Measurements from ENCODE around the gene KIAA0513. TPM values are rescaled to one million over a fixed set of nuclear protein-coding genes. Genes with fewer than 3 reads are reported as not detected.

The KIAA0513 gene
- total and polyA plus RNA-seq, 2 of the 13 experiments (the other 11 are each of a cell fraction or from before 2014, with no cell fraction given): 1.8 TPM

DNA sequence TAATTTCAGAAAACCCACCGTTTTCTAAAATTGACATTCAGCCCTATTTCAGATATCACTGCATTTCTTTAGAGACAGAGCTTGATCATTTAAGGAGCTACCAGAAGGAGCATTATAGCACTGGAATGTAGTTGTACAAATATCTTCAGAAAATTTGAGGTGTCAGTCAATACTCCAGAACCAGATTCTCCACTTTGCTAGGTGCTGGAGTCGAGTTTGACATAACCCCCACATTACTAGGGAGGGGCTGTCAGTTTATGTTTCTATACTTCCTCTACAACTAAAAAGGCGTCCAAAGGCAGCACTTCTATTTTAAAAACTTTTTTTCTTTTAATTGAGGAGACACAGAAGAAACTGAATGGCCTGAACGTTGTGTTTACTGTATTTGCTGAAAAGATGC, 892 bp upstream of the KIAA0513 start:
- Histone ChIP-seq H3K9ac (ENCODE audit: insufficient read depth, low read depth, low read length) (peak overlapping the region; percentile 72), H3K27me3 (ENCODE audit: control insufficient read depth in 1 of 2, insufficient read depth in 2 of 2, low read length in 2 of 2) (peaks cover 3 to 25% of the 10 kb centered on the region in 2 experiments; a peak in 4 of 5 replicates), H3K36me3 (replicated peaks in 1 of 2; ENCODE audit: control insufficient read depth in 1 of 2, insufficient read depth in 2 of 2, low read length in 2 of 2) (no peaks in the 10 kb centered on the region), H3K79me2 (ENCODE audit: insufficient read depth, low read length) (no peaks in the 10 kb centered on the region), H4K20me1 (ENCODE audit: insufficient read depth, low read length) (no peaks in the 10 kb centered on the region), H3K9me3 (ENCODE audit: low read length) (no peaks in the 10 kb centered on the region), H3K4me2 (ENCODE audit: low read depth, low read length) (peak overlapping the region; percentile 92), H2AFZ (ENCODE audit: low read length) (no peak overlapping the region), H3K4me3 (replicated peaks in 1 of 3; ENCODE audit: insufficient read depth in 1 of 3, low read depth in 2 of 3, low read length in 3 of 3) (peak overlapping the region; percentile 61 to 77 (median 65); a peak in 4 of 6 replicates), H3K27ac (ENCODE audit: extremely low read length, insufficient read depth, low read length) (no peak overlapping the region), H3K4me1 (ENCODE audit: insufficient read depth, low read length) (peaks cover 41% of the 10 kb centered on the region)
- DNase-seq (ENCODE audit: low spot score) (no peak), ATAC-seq (no peak), FAIRE-seq (no peak)
- intact Hi-C loops (cut with micrococcal nuclease; ENCODE audit: unreplicated experiment): loop anchor here (2.0 kb wide), 1 partner anchor 60 kb away; no protein-coding TSS in a partner anchor
- WGBS (ENCODE audit: low lambda C conversion rate): 42% methylated on average over 4 of the region's 4 CpGs
- ChIA-PET CTCF (ENCODE audit: low intra/inter-chr PET ratio, low total read pairs) (interaction anchor here (1.1 kb wide), 1 partner anchor 60 kb away, joined by 4 read pairs; no protein-coding TSS in a partner anchor), POLR2A (interaction anchor here (1.1 to 3.4 kb wide), 4 partner anchors 15 to 32 kb away, joined by 6 to 28 read pairs (median 10); partner anchors contain the start of gene ZDHHC7)
- no TSS peak for BruUV-seq (replicated peaks)
- in situ Hi-C loops (cut with HindIII; ENCODE audit: extremely low pct_ligation_motif_present, low pct_unique_long_range_greater_than_20kb): no loop called here
- TF ChIP-seq ZNF773 (CRISPR knock-in tag; IDR thresholded peaks at IDR 0.05; ENCODE audit: borderline replicate concordance) (no peak), MAF1 (CRISPR knock-in tag; IDR thresholded peaks at IDR 0.05; ENCODE audit: borderline replicate concordance) (no peak), SNAI1 (CRISPR knock-in tag; IDR thresholded peaks at IDR 0.05; ENCODE audit: borderline replicate concordance) (0 out of 2 replicates have a peak, but pooled peaks have one; percentile 1), ZNF343 (CRISPR knock-in tag; IDR thresholded peaks at IDR 0.05) (0 out of 2 replicates have a peak, but pooled peaks have one; percentile 30), POGZ (CRISPR knock-in tag; IDR thresholded peaks at IDR 0.05) (no peak), RFX5 (IDR thresholded peaks at IDR 0.05; ENCODE audit: low read depth, low read length) (no peak), ZNF230 (CRISPR knock-in tag; IDR thresholded peaks at IDR 0.05) (0 out of 2 replicates have a peak, but pooled peaks have one; percentile 13)

Measured in HepG2 (cell line).